T follicular helper cell (primary cell): ENCODE measurements around the gene MARCKSL1.

Experiments used
- DNase-seq: peaks from one replicate; pipeline ENCODE4 v3.0.0-alpha.2; 2020; ENCODE audit warnings: low read depth

Gene MARCKSL1

GRCh38 chr1:32352831-32353383 lies 16.9 kb upstream of the MARCKSL1 start:
- DNase-seq: no peak

- no peak for DNase-seq
Observed at GRCh38 chr1:32352239-32352745, 16.3 kb upstream of the MARCKSL1 start.

GRCh38 chr1:32351399-32352238 lies 15.6 kb upstream of the MARCKSL1 start:
- DNase-seq: peak; percentile 90

GRCh38 chr1:32350785-32351398 lies 14.9 kb upstream of the MARCKSL1 start:
- peak; percentile 72 for DNase-seq

GRCh38 chr1:32349211-32349708 lies 13.2 kb upstream of the MARCKSL1 start:
- no peak for DNase-seq

- DNase-seq: no peak
Observed at GRCh38 chr1:32346532-32347157, 10.6 kb upstream of the MARCKSL1 start.

GRCh38 chr1:32345289-32345827 lies 9.3 kb upstream of the MARCKSL1 start:
- no peak for DNase-seq

- no peak for DNase-seq
Observed at GRCh38 chr1:32342704-32343103, 6.7 kb upstream of the MARCKSL1 start.

GRCh38 chr1:32341971-32342370 lies 5.9 kb upstream of the MARCKSL1 start:
- DNase-seq: no peak

- DNase-seq: no peak
Observed at GRCh38 chr1:32341186-32341757, 5.2 kb upstream of the MARCKSL1 start.

GRCh38 chr1:32339363-32339978 lies 3.4 kb upstream of the MARCKSL1 start:
- DNase-seq: no peak

- no peak for DNase-seq
Observed at GRCh38 chr1:32338637-32339145, 2.7 kb upstream of the MARCKSL1 start.

- no peak for DNase-seq
Observed at GRCh38 chr1:32337855-32338636, 2.0 kb upstream of the MARCKSL1 start.

- no peak for DNase-seq
Observed at GRCh38 chr1:32336963-32337675, 1.1 kb upstream of the MARCKSL1 start.

- DNase-seq: no peak
Observed at GRCh38 chr1:32336591-32336932, 529 bp upstream of the MARCKSL1 start.

GRCh38 chr1:32335535-32335789 lies 571 bp downstream of the MARCKSL1 start:
- no peak for DNase-seq

GRCh38 chr1:32334864-32335534 lies 1.0 kb downstream of the MARCKSL1 start:
- peak; percentile 63 for DNase-seq

GRCh38 chr1:32334274-32334861 lies 1.7 kb downstream of the MARCKSL1 start:
- no peak for DNase-seq
